Ovary (tissue), 3 donors: ENCODE results near the gene STXBP1.

Experiments
- CTCF ChIP-seq, 3 donors: fragments of 450-650 bp in 2 of 3; fragments of 200-600 bp in 1 of 3; IDR thresholded peaks; one replicate each; pipeline versions ENCODE4 v1.5.1 to v1.8.0; 2016 to 2022; ENCODE audit warnings: antibody characterized with exemption in 3 of 3, mild to moderate bottlenecking in 1 of 3
- EP300 ChIP-seq: sonication (generic); formaldehyde crosslinking; IDR thresholded peaks from one replicate; pipeline ENCODE4 v1.6.1; 2017; ENCODE audit warnings: antibody characterized with exemption
- donor health status: DM: no; HTN: no; CAD: no.

DNA sequence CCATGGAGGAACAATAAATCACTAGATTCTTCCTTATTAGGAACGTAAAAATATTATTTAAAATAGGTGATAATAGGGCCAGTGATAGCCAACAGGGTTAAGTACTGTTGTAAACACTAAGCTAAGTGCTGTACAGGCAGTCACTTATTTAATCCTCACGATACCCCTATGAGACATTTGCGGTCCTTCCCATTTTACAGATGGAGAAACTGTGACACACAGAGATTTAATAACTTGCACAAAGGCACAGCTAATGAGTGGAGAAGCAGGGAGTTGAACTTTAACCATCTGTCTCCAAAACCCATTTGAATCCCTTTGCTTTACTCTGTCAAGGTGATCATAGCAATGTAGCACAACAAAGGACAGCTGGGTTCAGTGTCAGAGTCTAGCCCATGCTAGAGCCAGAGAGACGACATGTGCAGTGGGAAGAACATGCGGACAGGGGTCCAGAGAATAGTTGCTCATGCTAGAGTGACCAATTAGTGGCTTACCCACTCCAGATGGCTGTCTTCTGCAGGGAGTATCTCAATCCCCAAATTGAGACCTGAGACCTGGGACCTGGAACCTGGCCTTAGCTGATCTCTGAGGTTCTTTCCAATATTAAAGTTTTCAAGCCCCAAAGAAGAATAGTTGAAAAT is 28.9 kb downstream of the STXBP1 start:
- TF ChIP-seq CTCF (IDR thresholded peaks at IDR 0.05) = no peak
- TF ChIP-seq EP300 = no peak
